ENCODE results near the gene IGFN1. TPM values are rescaled to one million over a fixed set of nuclear protein-coding genes. Genes with fewer than 3 reads are reported as not detected.

The IGFN1 gene
- total and polyA plus RNA-seq, 10 donors = 0.02 to 0.03 (median 0.02) TPM; not detected in 7

GRCh38 chr1:201213106-201213770 lies 22.6 kb downstream of the IGFN1 start:
- peak; percentile 45 for DNase-seq
- Histone ChIP-seq H3K9me3 (no peaks in the 10 kb centered on the region), H3K27ac (no peak overlapping the region), H3K4me1 (no peaks in the 10 kb centered on the region), H3K27me3 (replicated peaks in 1 of 7) (peaks cover 0 to 23% (median 0%) of the 10 kb centered on the region in 7 donors), H3K36me3 (no peaks in the 10 kb centered on the region), H3K4me3 (no peak overlapping the region)
- WGBS, 5 donors = 66 to 84% (median 76%) methylated on average over 6 of the region's 6 CpGs
- TF ChIP-seq POLR2A (IDR thresholded peaks at IDR 0.05) = no peak
- TF ChIP-seq CTCF (IDR thresholded peaks at IDR 0.05 in 8 of 11, conservative IDR thresholded peaks at IDR 0.05 in 3 of 11) = no peak
- TF ChIP-seq POLR2AphosphoS5 (IDR thresholded peaks at IDR 0.05) = no peak
- intact Hi-C loops (cut with DNase I; ENCODE audit: low total_unique reads) = no loop called here

GRCh38 chr1:201213926-201214325 lies 23.3 kb downstream of the IGFN1 start:
- no peak overlapping the region for H3K27ac ChIP-seq
- H3K4me1 ChIP-seq = no peaks in the 10 kb centered on the region
- peak; percentile 64 for DNase-seq
- intact Hi-C loops (cut with DNase I; ENCODE audit: low total_unique reads) = no loop called here
- no peaks in the 10 kb centered on the region for H3K9me3 ChIP-seq
- no peak for TF ChIP-seq POLR2AphosphoS5 (IDR thresholded peaks at IDR 0.05)
- no peak for TF ChIP-seq CTCF (IDR thresholded peaks at IDR 0.05 in 8 of 11, conservative IDR thresholded peaks at IDR 0.05 in 3 of 11)
- no peak for TF ChIP-seq POLR2A (IDR thresholded peaks at IDR 0.05)
- H3K4me3 ChIP-seq = no peak overlapping the region
- 80 to 99% (median 93%) methylated on average over 5 to 7 of the region's 7 CpGs for WGBS, 5 donors
- no peaks in the 10 kb centered on the region for H3K36me3 ChIP-seq
- peaks cover 0 to 23% (median 0%) of the 10 kb centered on the region in 7 donors for H3K27me3 ChIP-seq (replicated peaks in 1 of 7)

GRCh38 chr1:201214461-201214860 lies 23.8 kb downstream of the IGFN1 start:
- intact Hi-C loops (cut with DNase I; ENCODE audit: low total_unique reads) = no loop called here
- 68 to 83% (median 73%) methylated on average over 4 of the region's 4 CpGs for WGBS, 5 donors
- no peak overlapping the region for H3K27ac ChIP-seq
- H3K4me1 ChIP-seq = no peaks in the 10 kb centered on the region
- TF ChIP-seq POLR2A (IDR thresholded peaks at IDR 0.05) (no peak), CTCF (IDR thresholded peaks at IDR 0.05 in 8 of 11, conservative IDR thresholded peaks at IDR 0.05 in 3 of 11) (no peak), POLR2AphosphoS5 (IDR thresholded peaks at IDR 0.05) (no peak)
- DNase-seq = peak; percentile 21
- H3K4me3 ChIP-seq = no peak overlapping the region
- peaks cover 0 to 23% (median 0%) of the 10 kb centered on the region in 7 donors for H3K27me3 ChIP-seq (replicated peaks in 1 of 7)
- no peaks in the 10 kb centered on the region for H3K36me3 ChIP-seq
- no peaks in the 10 kb centered on the region for H3K9me3 ChIP-seq

- intact Hi-C loops (cut with DNase I; ENCODE audit: low total_unique reads) = no loop called here
- Histone ChIP-seq H3K36me3 (no peaks in the 10 kb centered on the region), H3K27ac (no peak overlapping the region), H3K4me3 (no peak overlapping the region), H3K4me1 (no peaks in the 10 kb centered on the region), H3K27me3 (replicated peaks in 1 of 7) (peaks cover 0 to 23% (median 0%) of the 10 kb centered on the region in 7 donors), H3K9me3 (no peaks in the 10 kb centered on the region)
- TF ChIP-seq POLR2A (IDR thresholded peaks at IDR 0.05) = no peak
- TF ChIP-seq POLR2AphosphoS5 (IDR thresholded peaks at IDR 0.05) = no peak
- TF ChIP-seq CTCF (IDR thresholded peaks at IDR 0.05 in 8 of 11, conservative IDR thresholded peaks at IDR 0.05 in 3 of 11) = no peak
- DNase-seq = peak; percentile 50
- WGBS, 5 donors = 73 to 93% (median 84%) methylated on average over 5 of the region's 5 CpGs
Measured at GRCh38 chr1:201214886-201215285, 24.3 kb downstream of the IGFN1 start.
